Measurements from ENCODE around the gene COG6. TPM values are rescaled to one million over a fixed set of nuclear protein-coding genes. Genes with fewer than 3 reads are reported as not detected.

The COG6 gene
- total RNA-seq, 2 donors from 2014 or later: 19.5 to 27.6 TPM

GRCh38 chr13:39734952-39735351 is 79.5 kb downstream of the COG6 start:
- intact Hi-C loops (cut with DNase I): no loop called here
- no peak for TF ChIP-seq POLR2A (IDR thresholded peaks at IDR 0.05)
- no peak for TF ChIP-seq CTCF (IDR thresholded peaks at IDR 0.05)
- no peak for TF ChIP-seq POLR2AphosphoS5 (IDR thresholded peaks at IDR 0.05)

GRCh38 chr13:39737047-39737446 is 81.6 kb downstream of the COG6 start:
- intact Hi-C loops (cut with DNase I): no loop called here
- Histone ChIP-seq H3K4me3 (no peak overlapping the region), H3K9me3 (no peaks in the 10 kb centered on the region), H3K27ac (no peak overlapping the region), H3K4me1 (replicated peaks) (no peaks in the 10 kb centered on the region), H3K36me3 (no peaks in the 10 kb centered on the region), H3K27me3 (replicated peaks; ENCODE audit: insufficient read depth) (no peaks in the 10 kb centered on the region)
- no peak for DNase-seq (ENCODE audit: low spot score)
- WGBS: 94% methylated on average over 5 of the region's 5 CpGs
- no peak for TF ChIP-seq POLR2AphosphoS5 (IDR thresholded peaks at IDR 0.05)
- no peak for TF ChIP-seq CTCF (IDR thresholded peaks at IDR 0.05)
- TF ChIP-seq POLR2A (IDR thresholded peaks at IDR 0.05): no peak

More at GRCh38 chr13:39734952-39735351, 79.5 kb downstream of the COG6 start:
- no peaks in the 10 kb centered on the region for H3K27me3 ChIP-seq (replicated peaks; ENCODE audit: insufficient read depth)
- H3K4me3 ChIP-seq: no peak overlapping the region
- no peaks in the 10 kb centered on the region for H3K4me1 ChIP-seq (replicated peaks)
- no peaks in the 10 kb centered on the region for H3K36me3 ChIP-seq
- H3K9me3 ChIP-seq: no peaks in the 10 kb centered on the region
- H3K27ac ChIP-seq: no peak overlapping the region
- DNase-seq (ENCODE audit: low spot score): no peak

GRCh38 chr13:39740761-39741160 is 85.3 kb downstream of the COG6 start:
- Histone ChIP-seq H3K4me1 (replicated peaks) (no peaks in the 10 kb centered on the region), H3K36me3 (no peaks in the 10 kb centered on the region), H3K4me3 (no peak overlapping the region), H3K27ac (no peak overlapping the region), H3K9me3 (no peaks in the 10 kb centered on the region), H3K27me3 (replicated peaks; ENCODE audit: insufficient read depth) (no peaks in the 10 kb centered on the region)
- DNase-seq (ENCODE audit: low spot score): no peak
- TF ChIP-seq CTCF (IDR thresholded peaks at IDR 0.05) (no peak), POLR2A (IDR thresholded peaks at IDR 0.05) (no peak), POLR2AphosphoS5 (IDR thresholded peaks at IDR 0.05) (no peak)
- 97% methylated on average over 3 of the region's 3 CpGs for WGBS
- intact Hi-C loops (cut with DNase I): no loop called here

GRCh38 chr13:39748961-39749360 is 93.5 kb downstream of the COG6 start:
- no peak for TF ChIP-seq CTCF (IDR thresholded peaks at IDR 0.05)
- TF ChIP-seq POLR2AphosphoS5 (IDR thresholded peaks at IDR 0.05): no peak
- TF ChIP-seq POLR2A (IDR thresholded peaks at IDR 0.05): no peak
- intact Hi-C loops (cut with DNase I): no loop called here
- no peaks in the 10 kb centered on the region for H3K9me3 ChIP-seq
- no peak overlapping the region for H3K27ac ChIP-seq
- H3K4me1 ChIP-seq (replicated peaks): no peaks in the 10 kb centered on the region
- no peak overlapping the region for H3K4me3 ChIP-seq
- no peaks in the 10 kb centered on the region for H3K36me3 ChIP-seq
- WGBS: 91% methylated on average over 1 of the region's 1 CpG
- DNase-seq (ENCODE audit: low spot score): no peak
- H3K27me3 ChIP-seq (replicated peaks; ENCODE audit: insufficient read depth): no peaks in the 10 kb centered on the region

- no peak for TF ChIP-seq POLR2A (IDR thresholded peaks at IDR 0.05)
- TF ChIP-seq POLR2AphosphoS5 (IDR thresholded peaks at IDR 0.05): no peak
- no peak for TF ChIP-seq CTCF (IDR thresholded peaks at IDR 0.05)
- Histone ChIP-seq H3K27ac (no peak overlapping the region), H3K9me3 (no peaks in the 10 kb centered on the region), H3K4me3 (no peak overlapping the region), H3K27me3 (replicated peaks; ENCODE audit: insufficient read depth) (no peaks in the 10 kb centered on the region), H3K4me1 (replicated peaks) (no peaks in the 10 kb centered on the region), H3K36me3 (no peaks in the 10 kb centered on the region)
- intact Hi-C loops (cut with DNase I): no loop called here
- no peak for DNase-seq (ENCODE audit: low spot score)
Measured at GRCh38 chr13:39749528-39749927, 94.1 kb downstream of the COG6 start.

Data from prostate gland (tissue), 2 donors.